Smooth muscle cell of trachea (primary cell): ENCODE measurements around the gene NUFIP2. TPM values are rescaled to one million over a fixed set of nuclear protein-coding genes. Genes with fewer than 3 reads are reported as not detected.

Source experiments
- total RNA-seq: library from RNA; depleted of rRNA; stranded (reverse); fragments of >200 nt; gene quantifications from 2 replicates; pipeline ENCODE4 v1.2.1, GENCODE V29; 2014

NUFIP2 gene, protein sequence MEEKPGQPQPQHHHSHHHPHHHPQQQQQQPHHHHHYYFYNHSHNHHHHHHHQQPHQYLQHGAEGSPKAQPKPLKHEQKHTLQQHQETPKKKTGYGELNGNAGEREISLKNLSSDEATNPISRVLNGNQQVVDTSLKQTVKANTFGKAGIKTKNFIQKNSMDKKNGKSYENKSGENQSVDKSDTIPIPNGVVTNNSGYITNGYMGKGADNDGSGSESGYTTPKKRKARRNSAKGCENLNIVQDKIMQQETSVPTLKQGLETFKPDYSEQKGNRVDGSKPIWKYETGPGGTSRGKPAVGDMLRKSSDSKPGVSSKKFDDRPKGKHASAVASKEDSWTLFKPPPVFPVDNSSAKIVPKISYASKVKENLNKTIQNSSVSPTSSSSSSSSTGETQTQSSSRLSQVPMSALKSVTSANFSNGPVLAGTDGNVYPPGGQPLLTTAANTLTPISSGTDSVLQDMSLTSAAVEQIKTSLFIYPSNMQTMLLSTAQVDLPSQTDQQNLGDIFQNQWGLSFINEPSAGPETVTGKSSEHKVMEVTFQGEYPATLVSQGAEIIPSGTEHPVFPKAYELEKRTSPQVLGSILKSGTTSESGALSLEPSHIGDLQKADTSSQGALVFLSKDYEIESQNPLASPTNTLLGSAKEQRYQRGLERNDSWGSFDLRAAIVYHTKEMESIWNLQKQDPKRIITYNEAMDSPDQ
- 27.9 and 32.4 TPM in 2 replicates for total RNA-seq

DNA sequence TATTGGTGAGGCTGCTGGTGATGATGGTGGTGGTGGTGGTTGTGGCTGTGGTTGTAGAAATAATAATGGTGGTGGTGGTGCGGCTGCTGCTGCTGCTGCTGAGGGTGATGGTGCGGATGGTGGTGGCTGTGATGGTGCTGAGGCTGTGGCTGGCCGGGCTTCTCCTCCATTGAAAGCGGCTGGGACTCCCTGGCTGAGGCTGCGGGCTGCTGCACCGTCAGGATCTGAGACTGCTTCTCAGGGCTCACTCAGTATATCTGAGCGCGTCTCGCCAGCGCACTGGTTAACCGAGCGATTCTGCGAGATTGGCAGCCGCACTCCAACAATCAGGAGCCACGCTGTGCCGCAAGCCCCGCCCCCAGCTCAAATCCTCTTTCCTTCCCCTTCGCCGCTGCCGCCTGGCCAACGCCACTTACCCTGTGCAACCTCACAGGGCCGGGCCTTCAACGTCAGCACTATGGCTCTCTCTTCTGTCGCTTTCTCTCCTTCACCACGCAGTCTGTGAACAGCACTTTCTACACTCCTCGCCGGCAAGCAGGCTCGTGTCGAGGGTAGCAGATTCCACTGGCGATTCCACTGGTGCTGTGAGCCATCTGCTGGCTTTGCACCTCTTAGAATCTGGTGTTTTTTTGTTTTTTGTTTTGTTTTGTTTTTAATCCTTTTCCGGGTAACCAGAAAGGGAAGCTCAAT lies at the start of gene NUFIP2:
NUFIP2 (minus strand) TSS at position 259 of the 690 bp plus-strand sequence; CDS start at position 170, 89 bp downstream.

DNA sequence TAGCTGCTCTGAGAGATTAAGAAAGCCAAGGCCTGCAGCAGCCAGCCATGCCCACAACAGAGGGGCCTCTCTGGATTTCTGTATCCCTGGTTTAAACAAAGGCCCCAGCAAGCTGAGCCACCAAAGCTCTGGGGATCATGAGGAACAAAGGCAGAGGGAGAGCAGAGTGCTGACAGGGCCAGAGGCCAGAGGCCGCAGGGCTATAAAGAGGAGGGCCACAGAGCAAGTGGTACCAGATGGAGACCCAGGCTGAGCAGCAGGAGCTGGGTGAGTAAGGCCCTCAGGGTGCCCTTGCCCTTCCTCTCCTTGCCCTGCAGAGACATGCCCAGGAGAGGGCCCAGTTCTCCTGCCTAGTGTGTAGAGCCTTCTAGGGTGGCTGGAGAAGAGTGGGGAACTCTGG lies 47.3 kb downstream of the NUFIP2 start, which contains the start of gene CRYBA1:
CRYBA1 (plus strand) TSS at position 232 of the 400 bp plus-strand sequence; CDS start at position 237, 5 bp downstream.

Other genes with a start within 250 kb of the NUFIP2 start
- 158 and 215 TPM in 2 replicates for gene MYO18A, start 113.8 kb downstream of the NUFIP2 start, total RNA-seq
- gene CRYBA1, start 47.3 kb downstream of the NUFIP2 start, total RNA-seq: 0.15 and 0.33 TPM in 2 replicates
- 57.6 and 65.6 TPM in 2 replicates for gene TAOK1, start 96.2 kb upstream of the NUFIP2 start, total RNA-seq